ENCODE results near the gene GALNT9.

- TF ChIP-seq CTCF (IDR thresholded peaks at IDR 0.05) (no peak), POLR2A (IDR thresholded peaks at IDR 0.05) (no peak), POLR2AphosphoS5 (IDR thresholded peaks at IDR 0.05) (no peak)
Observed at GRCh38 chr12:132355742-132356681, 26.6 kb upstream of the GALNT9 start.

Data from prostate gland (tissue), 2 donors.